ENCODE results near the gene GPRIN3. TPM values are rescaled to one million over a fixed set of nuclear protein-coding genes. Genes with fewer than 3 reads are reported as not detected.

GPRIN3 gene
- total and polyA plus RNA-seq, 2 donors (not counting 3 experiments of a cell fraction or from before 2014, with no cell fraction given): 0.17 to 2.2 TPM

- no peak overlapping the region for H3K9ac ChIP-seq (replicated peaks; ENCODE audit: extremely low read depth, insufficient read depth, low read length)
- ChIA-PET POLR2A (no interaction called here), CTCF (interaction anchor here (0.8 kb wide), 1 partner anchor 16 kb away, joined by 3 read pairs; no protein-coding TSS in a partner anchor)
- H3K36me3 ChIP-seq (ENCODE audit: control insufficient read depth in 2 of 2, extremely low read depth in 1 of 2, insufficient read depth in 2 of 2, low read length in 2 of 2): no peaks in the 10 kb centered on the region
- no peaks in the 10 kb centered on the region for H4K20me1 ChIP-seq (replicated peaks; ENCODE audit: control insufficient read depth, extremely low read depth, insufficient read depth, low read length)
- no peak overlapping the region for H3K4me2 ChIP-seq (ENCODE audit: insufficient read depth, low read length)
- no peaks in the 10 kb centered on the region for H3K4me1 ChIP-seq (ENCODE audit: control insufficient read depth, extremely low read depth, insufficient read depth, low read length)
- no peak overlapping the region for H3K4me3 ChIP-seq (replicated peaks in 1 of 3; ENCODE audit: insufficient read depth in 1 of 3, low read depth in 1 of 3, low read length in 3 of 3)
- H3K79me2 ChIP-seq (ENCODE audit: control insufficient read depth, insufficient read depth, low read length): no peaks in the 10 kb centered on the region
- FAIRE-seq (no peak), DNase-seq (ENCODE audit: low read depth, low spot score) (no peak)
- peaks cover 0 to 6% of the 10 kb centered on the region in 2 experiments for H3K27me3 ChIP-seq (ENCODE audit: control insufficient read depth in 2 of 2, insufficient read depth in 2 of 2, low read length in 2 of 2)
- H3K27ac ChIP-seq (ENCODE audit: insufficient read depth, low read depth, low read length): no peak overlapping the region
- H3K9me1 ChIP-seq (replicated peaks; ENCODE audit: control insufficient read depth, extremely low read depth, insufficient read depth, low read length): no peaks in the 10 kb centered on the region
- no peak overlapping the region for H2AFZ ChIP-seq (ENCODE audit: low read depth, low read length)
- no TSS peak for BruUV-seq (replicated peaks)
- dilution Hi-C loops (cut with MboI; ENCODE audit: extremely low pct_ligation_motif_present, low sequenced_read_pairs) (no loop called here), intact Hi-C loops (cut with micrococcal nuclease) (no loop called here)
- TF ChIP-seq GATA2 (IDR thresholded peaks at IDR 0.05; ENCODE audit: insufficient read depth, insufficient read length, low read depth, low read length): no peak
- no peak for TF ChIP-seq POLR2AphosphoS5 (IDR thresholded peaks at IDR 0.05; ENCODE audit: insufficient read depth, low read depth, low read length)
- TF ChIP-seq FOS (IDR thresholded peaks at IDR 0.05; ENCODE audit: borderline replicate concordance, insufficient read depth, low read length): no peak
- TF ChIP-seq JUN (IDR thresholded peaks at IDR 0.05; ENCODE audit: borderline replicate concordance, insufficient read depth, insufficient read length, low read depth): no peak
- TF ChIP-seq EZH2 (IDR thresholded peaks at IDR 0.05; ENCODE audit: borderline replicate concordance, low read depth, low read length, severe bottlenecking): no peak
- no peak for TF ChIP-seq CTCF (IDR thresholded peaks at IDR 0.05; ENCODE audit: extremely low read depth in 1 of 2, insufficient read depth in 1 of 2, low read depth in 1 of 2, low read length in 2 of 2)
- no peak for TF ChIP-seq MAX (IDR thresholded peaks at IDR 0.05; ENCODE audit: insufficient read depth, insufficient read length)
- TF ChIP-seq POLR2A (IDR thresholded peaks at IDR 0.05; ENCODE audit: low read depth, low read length): no peak
- TF ChIP-seq MYC (IDR thresholded peaks at IDR 0.05; ENCODE audit: low read depth, low read length): no peak
- H3K9me3 ChIP-seq (replicated peaks; ENCODE audit: control insufficient read depth, insufficient read depth, low read length): no peaks in the 10 kb centered on the region
Measured at GRCh38 chr4:89276296-89276695, 31.3 kb downstream of the GPRIN3 start.
